Endothelial cell of umbilical vein (primary cell): ENCODE data around the gene NAPA. TPM values are rescaled to one million over a fixed set of nuclear protein-coding genes. Genes with fewer than 3 reads are reported as not detected.

Experiments used
- BruUV-seq: library from RNA; stranded (reverse); fragments of 400-500 nt; replicated peaks from 2 replicates; lab custom pipeline; 2021; lab: Mats Ljungman, UMichigan
- CTCF ChIA-PET: fragments of 300-600, 350-600 bp; sonication (Branson Sonifier 250); formaldehyde crosslinking; loops from one replicate; lab custom pipeline; 2021; ENCODE audit warnings: antibody characterized with exemption, inconsistent platforms; lab: Charles Lee
- POLR2A ChIA-PET: fragments of 300-600, 350-600 bp; sonication (Branson Sonifier 250); formaldehyde crosslinking; loops from one replicate; lab custom pipeline; 2021; ENCODE audit warnings: antibody characterized with exemption, inconsistent platforms; lab: Charles Lee
- DNase-seq: peaks from one replicate; pipeline ENCODE4 v3.0.0-alpha.2; 2011; ENCODE audit warnings: low read depth, low spot score
- FAIRE-seq: peaks from 2 replicates; lab custom pipeline; 2011; peaks lifted over from hg19 to GRCh38; lab: Jason Lieb, UNC
- H2AFZ ChIP-seq: 2 replicates; pipeline ENCODE4 v1.6.0; 2012; ENCODE audit warnings: low read depth, low read length, control low read depth, inconsistent platforms
- H3K27ac ChIP-seq: 2 replicates; pipeline ENCODE4 v1.5.1; 2011; ENCODE audit warnings: low read depth, mild to moderate bottlenecking, control low read depth, low read length, moderate library complexity; ENCODE audit not compliant: insufficient read depth
- H3K27me3 ChIP-seq, 2 experiments: 2 replicates each; pipeline versions ENCODE4 v1.6.0 to v1.6.1; 2011; ENCODE audit warnings: low read length in 2 of 2, mixed read lengths in 1 of 2; ENCODE audit not compliant: control insufficient read depth in 2 of 2, insufficient read depth in 2 of 2
- H3K36me3 ChIP-seq, 2 experiments: 2 replicates in 1 of 2; 3 replicates in 1 of 2; pipeline ENCODE4 v1.5.1; 2011; ENCODE audit warnings: low read length in 2 of 2, mild to moderate bottlenecking in 1 of 2, moderate library complexity in 1 of 2; ENCODE audit not compliant: control insufficient read depth in 2 of 2, insufficient read depth in 2 of 2; ENCODE audit errors: extremely low read depth in 1 of 2
- H3K4me1 ChIP-seq: 3 replicates; pipeline ENCODE4 v1.5.1; 2011; ENCODE audit warnings: mild to moderate bottlenecking, low read length; ENCODE audit not compliant: control insufficient read depth, insufficient read depth; ENCODE audit errors: extremely low read depth
- H3K4me2 ChIP-seq: 2 replicates; pipeline ENCODE4 v1.6.1; 2011; ENCODE audit warnings: low read length, control low read depth, mixed read lengths; ENCODE audit not compliant: insufficient read depth
- H3K4me3 ChIP-seq, 3 experiments: fragments of 200-600 bp in 1 of 3; sonication (generic), shearing (Covaris generic) in 1 of 3; replicated peaks in 1 of 3; 2 replicates each; pipeline ENCODE4 v1.5.1; 2011 to 2016; ENCODE audit warnings: control low read depth in 3 of 3, low read length in 3 of 3, mild to moderate bottlenecking in 2 of 3, inconsistent platforms in 1 of 3, low read depth in 1 of 3, moderate library complexity in 1 of 3; ENCODE audit not compliant: insufficient read depth in 1 of 3
- H3K79me2 ChIP-seq: 2 replicates; pipeline ENCODE4 v1.6.0; 2012; ENCODE audit warnings: low read length, inconsistent platforms; ENCODE audit not compliant: control insufficient read depth, insufficient read depth
- H3K9ac ChIP-seq: replicated peaks from 2 replicates; pipeline ENCODE3; 2011; ENCODE audit warnings: low read length, control low read depth; ENCODE audit not compliant: insufficient read depth; ENCODE audit errors: extremely low read depth
- H3K9me1 ChIP-seq: replicated peaks from 3 replicates; pipeline ENCODE4 v1.6.0; 2011; ENCODE audit warnings: mild to moderate bottlenecking, low read length; ENCODE audit not compliant: control insufficient read depth, insufficient read depth; ENCODE audit errors: extremely low read depth
- H3K9me3 ChIP-seq: replicated peaks from 2 replicates; pipeline ENCODE4 v1.5.1; 2012; ENCODE audit warnings: low read length, inconsistent platforms; ENCODE audit not compliant: control insufficient read depth, insufficient read depth
- H4K20me1 ChIP-seq: replicated peaks from 2 replicates; pipeline ENCODE3; 2011; ENCODE audit warnings: mild to moderate bottlenecking, low read length; ENCODE audit not compliant: control insufficient read depth, insufficient read depth; ENCODE audit errors: extremely low read depth
- CTCF ChIP-seq, 2 donors: IDR thresholded peaks; 1 replicate in 1 of 2; 2 replicates in 1 of 2; pipeline ENCODE4 v1.5.1; 2011; ENCODE audit warnings: low read length in 2 of 2, mild to moderate bottlenecking in 2 of 2, moderate library complexity in 2 of 2, control low read depth in 1 of 2, inconsistent platforms in 1 of 2, low read depth in 1 of 2; ENCODE audit not compliant: insufficient read depth in 1 of 2; ENCODE audit errors: extremely low read depth in 1 of 2
- EZH2 ChIP-seq: IDR thresholded peaks from 2 replicates; pipeline ENCODE4 v1.6.1; 2012; ENCODE audit warnings: borderline replicate concordance, low read depth, mild to moderate bottlenecking, moderate library complexity, low read length, inconsistent platforms; ENCODE audit not compliant: severe bottlenecking
- FOS ChIP-seq: IDR thresholded peaks from 2 replicates; pipeline ENCODE4 v1.6.1; 2011; ENCODE audit warnings: mild to moderate bottlenecking, low read length, moderate library complexity, borderline replicate concordance; ENCODE audit not compliant: insufficient read depth
- GATA2 ChIP-seq: IDR thresholded peaks from 2 replicates; pipeline ENCODE4 v1.7.0; 2011; ENCODE audit warnings: low read depth, mild to moderate bottlenecking, moderate library complexity, mixed read lengths, low read length; ENCODE audit not compliant: insufficient read length, insufficient read depth
- JUN ChIP-seq: IDR thresholded peaks from 2 replicates; pipeline ENCODE4 v1.6.1; 2011; ENCODE audit warnings: borderline replicate concordance, low read depth; ENCODE audit not compliant: insufficient read length, insufficient read depth
- MAX ChIP-seq: IDR thresholded peaks from 2 replicates; pipeline ENCODE4 v1.6.1; 2011; ENCODE audit not compliant: insufficient read depth, insufficient read length
- MYC ChIP-seq: IDR thresholded peaks from one replicate; pipeline ENCODE4 v1.6.1; 2011; ENCODE audit warnings: mild to moderate bottlenecking, low read depth, low read length
- POLR2A ChIP-seq: IDR thresholded peaks from 2 replicates; pipeline ENCODE4 v1.6.1; 2012; ENCODE audit warnings: low read depth, mild to moderate bottlenecking, control low read depth, low read length
- POLR2AphosphoS5 ChIP-seq: IDR thresholded peaks from 2 replicates; pipeline ENCODE4 v1.6.1; 2012; ENCODE audit warnings: low read depth, mild to moderate bottlenecking, control low read depth, low read length, moderate library complexity; ENCODE audit not compliant: insufficient read depth
- dilution Hi-C: fragments of 300-500 bp; cut with MboI; formaldehyde crosslinking; loops from one replicate; pipeline ENCODE4 v1.15.0; 2019; ENCODE audit warnings: low sequenced_read_pairs; ENCODE audit not compliant: extremely low pct_ligation_motif_present
- intact Hi-C: fragments of 100-400 bp; cut with micrococcal nuclease; formaldehyde crosslinking; loops from one replicate; pipeline ENCODE4 v1.10.0; 2022
- polyA plus RNA-seq, 4 experiments: library from polyadenylated mRNA; depleted of rRNA in 3 of 4; stranded (reverse) in 3 of 4; unstranded in 1 of 4; fragments of >200 nt; gene quantifications; 2 replicates each; pipeline versions ENCODE4 v1.2.1 to v1.2.3, GENCODE V29; 2011 to 2012; ENCODE audit warnings: missing spikeins in 1 of 4
- total RNA-seq: library from RNA; stranded (reverse); gene quantifications from 2 replicates; pipeline ENCODE4 v1.2.3, GENCODE V29; 2021

NAPA gene
- total and polyA plus RNA-seq, 2 donors (not counting 3 experiments of a cell fraction or from before 2014, with no cell fraction given): 107 to 154 TPM

GRCh38 chr19:47538812-47539211, 23.9 kb upstream of the NAPA start:
- no peaks in the 10 kb centered on the region for H4K20me1 ChIP-seq
- H3K9me3 ChIP-seq: no peaks in the 10 kb centered on the region
- intact Hi-C loops: no loop called here
- DNase-seq (no peak), FAIRE-seq (no peak)
- POLR2A ChIA-PET: no interaction called here
- CTCF ChIA-PET: interaction anchor here (1.0 kb wide), 2 partner anchors 23 to 102 kb away, joined by 3 to 4 read pairs; no protein-coding TSS in a partner anchor
- H3K4me3 ChIP-seq: no peak overlapping the region
- no peak overlapping the region for H3K4me2 ChIP-seq
- no peak overlapping the region for H3K9ac ChIP-seq
- H3K9me1 ChIP-seq: no peaks in the 10 kb centered on the region
- no peaks in the 10 kb centered on the region for H3K36me3 ChIP-seq
- dilution Hi-C loops: no loop called here
- H3K79me2 ChIP-seq: no peaks in the 10 kb centered on the region
- H2AFZ ChIP-seq: no peak overlapping the region
- no TSS peak for BruUV-seq
- peaks cover 0 to 4% of the 10 kb centered on the region in 2 experiments for H3K27me3 ChIP-seq
- H3K4me1 ChIP-seq: no peaks in the 10 kb centered on the region
- H3K27ac ChIP-seq: no peak overlapping the region
- TF ChIP-seq EZH2 (no peak), FOS (no peak), JUN (no peak), CTCF (IDR thresholded peaks at IDR 0.05; ENCODE audit: extremely low read depth in 1 of 2, insufficient read depth in 1 of 2, low read depth in 1 of 2, low read length in 2 of 2) (no peak)

GRCh38 chr19:47537493-47537892, 22.6 kb upstream of the NAPA start:
- Histone ChIP-seq H3K27ac (no peak overlapping the region), H3K27me3 (peaks cover 0 to 1% of the 10 kb centered on the region in 2 experiments), H3K36me3 (no peaks in the 10 kb centered on the region), H2AFZ (no peak overlapping the region), H3K4me2 (no peak overlapping the region), H3K4me1 (no peaks in the 10 kb centered on the region), H3K9me1 (no peaks in the 10 kb centered on the region), H3K4me3 (no peak overlapping the region), H4K20me1 (no peaks in the 10 kb centered on the region), H3K9me3 (no peaks in the 10 kb centered on the region), H3K9ac (no peak overlapping the region), H3K79me2 (no peaks in the 10 kb centered on the region)
- FAIRE-seq (no peak), DNase-seq (no peak)
- ChIA-PET POLR2A (no interaction called here), CTCF (interaction anchor here (1.7 kb wide), 1 partner anchor 14 kb away, joined by 3 read pairs; no protein-coding TSS in a partner anchor)
- dilution Hi-C loops: no loop called here
- BruUV-seq: no TSS peak
- intact Hi-C loops: no loop called here
- TF ChIP-seq POLR2A (no peak), MYC (no peak), MAX (no peak), GATA2 (no peak), POLR2AphosphoS5 (no peak), EZH2 (no peak), JUN (no peak)
